ENCODE measurements around the gene CCDC146. TPM values are rescaled to one million over a fixed set of nuclear protein-coding genes. Genes with fewer than 3 reads are reported as not detected.

CCDC146 gene
- total and polyA plus RNA-seq, 9 of the 15 experiments (the other 6 are each of a cell fraction or from before 2014, with no cell fraction given), result 0.10 to 0.98 (median 0.26) TPM; not detected in 1

DNA sequence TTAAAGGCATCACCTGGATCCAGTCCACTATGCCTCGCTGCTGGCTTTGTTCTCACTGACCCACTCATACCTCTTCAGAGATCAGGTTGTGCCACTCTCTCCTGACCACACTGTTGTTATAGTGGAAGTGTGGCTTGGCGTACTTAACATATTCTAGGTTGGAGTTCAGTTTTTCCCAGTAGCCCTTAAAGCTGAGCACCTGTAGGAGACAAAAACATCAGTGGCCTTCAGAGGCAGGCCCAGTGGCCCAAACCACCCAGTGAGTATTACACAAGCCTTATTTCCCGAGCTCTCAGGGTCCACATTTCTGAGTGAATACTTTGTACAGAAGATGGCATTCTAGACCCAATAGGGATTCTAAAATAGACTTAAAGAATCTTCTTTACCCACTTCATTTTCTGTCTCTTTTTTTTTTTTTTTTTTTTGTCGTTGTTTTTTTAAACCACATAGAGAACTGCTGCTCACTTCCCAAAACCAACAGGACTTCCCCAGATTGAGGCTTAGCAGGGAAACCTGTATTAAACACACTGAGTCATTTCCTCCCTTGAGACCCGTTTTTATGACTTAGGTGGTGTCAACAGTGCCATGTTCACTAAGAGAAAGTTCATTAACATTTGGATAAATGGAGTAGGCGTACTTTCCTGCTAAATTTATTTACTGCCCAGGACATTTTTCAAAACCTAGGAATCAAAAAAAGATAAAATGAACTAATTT is 207.9 kb downstream of the CCDC146 start:
- H3K9me1 ChIP-seq (ENCODE audit: control insufficient read depth, insufficient read depth, low read length), result no peaks in the 10 kb centered on the region
- no peak overlapping the region for H2AFZ ChIP-seq (ENCODE audit: low read depth, low read length)
- FAIRE-seq, result no peak
- ChIA-PET POLR2A (no interaction called here), CTCF (ENCODE audit: low intra/inter-chr PET ratio) (no interaction called here)
- WGBS (ENCODE audit: insufficient coverage, low coverage, missing lambda C conversion rate), result 3% methylated on average over 5 of the region's 6 CpGs
- intact Hi-C loops (cut with micrococcal nuclease), result loop anchor here (2.0 to 5.0 kb wide), 2 partner anchors 84 to 813 kb away; no protein-coding TSS in a partner anchor
- no peak for DNase-seq (ENCODE audit: extremely low read depth in 1 of 4, low spot score in 3 of 4)
- no peak overlapping the region for H3K4me2 ChIP-seq (ENCODE audit: insufficient read depth, low read length)
- H3K9me3 ChIP-seq (replicated peaks; ENCODE audit: control insufficient read depth, insufficient read depth, low read depth, low read length), result no peaks in the 10 kb centered on the region
- in situ Hi-C loops (cut with MboI), result no loop called here
- no peaks in the 10 kb centered on the region for H3K79me2 ChIP-seq (ENCODE audit: control insufficient read depth, insufficient read depth, low read length)
- no peak for ATAC-seq
- TF ChIP-seq COPS2 (conservative IDR thresholded peaks at IDR 0.05), result no peak
- no peak for TF ChIP-seq CHCHD3 (CRISPR knock-in tag; IDR thresholded peaks at IDR 0.05)
- TF ChIP-seq SETDB1 (IDR thresholded peaks at IDR 0.05; ENCODE audit: low read length), result no peak
- no peak overlapping the region for H3K27ac ChIP-seq (ENCODE audit: extremely low read depth, low read depth, low read length)
- H3K36me3 ChIP-seq (ENCODE audit: control insufficient read depth, insufficient read depth, low read length), result no peaks in the 10 kb centered on the region
- no TSS peak for BruUV-seq (replicated peaks)
- no peaks in the 10 kb centered on the region for H3K4me1 ChIP-seq (replicated peaks in 1 of 2; ENCODE audit: control insufficient read depth in 2 of 2, insufficient read depth in 2 of 2, low read length in 2 of 2)
- H3K27me3 ChIP-seq (ENCODE audit: control insufficient read depth in 2 of 2, insufficient read depth in 2 of 2, low read length in 2 of 2), result peaks cover 9 to 15% of the 10 kb centered on the region in 2 experiments; a peak in 4 of 5 replicates
- H4K20me1 ChIP-seq (replicated peaks; ENCODE audit: control insufficient read depth, insufficient read depth, low read length), result no peaks in the 10 kb centered on the region
- no peak overlapping the region for H3K4me3 ChIP-seq
- H3K9ac ChIP-seq (ENCODE audit: insufficient read depth in 1 of 2, low read depth in 2 of 2, low read length in 2 of 2), result no peak overlapping the region

DNA sequence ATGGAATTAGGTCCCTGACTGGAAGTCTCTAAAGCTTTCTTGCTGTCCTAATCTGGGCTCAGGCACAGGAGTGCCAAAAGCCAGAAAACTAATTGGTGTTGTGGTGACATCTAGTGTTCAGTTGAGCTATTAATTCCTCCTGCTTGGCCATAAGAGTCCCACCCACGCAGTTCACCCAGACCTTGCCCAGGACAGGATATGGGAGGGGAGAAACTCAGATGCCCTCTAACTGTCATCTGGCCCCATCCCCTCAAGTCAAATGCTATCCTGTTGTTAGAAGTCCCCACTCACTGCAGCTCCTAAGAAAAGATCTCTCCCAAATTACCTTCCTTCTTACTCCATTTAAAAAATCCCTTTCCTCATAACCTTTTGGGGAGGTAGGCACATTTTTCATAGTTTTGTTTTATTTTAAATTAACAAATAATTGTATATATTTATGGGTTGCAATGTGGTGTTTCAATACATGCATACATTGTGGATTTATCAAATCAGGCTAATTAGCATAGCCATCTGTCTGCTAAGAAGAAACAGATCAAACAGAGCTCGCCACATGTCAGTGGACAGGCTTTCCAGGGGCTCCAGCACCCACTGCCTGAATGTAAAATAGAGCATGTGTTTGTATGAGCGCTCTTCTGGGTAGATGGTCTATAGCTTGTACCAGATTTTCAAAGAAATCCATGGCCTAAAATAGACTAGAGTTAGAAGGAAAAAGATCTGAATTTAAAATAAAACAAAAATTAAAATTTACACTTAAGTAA is 209.7 kb downstream of the CCDC146 start:
- no peak overlapping the region for H3K27ac ChIP-seq (ENCODE audit: extremely low read depth, low read depth, low read length)
- H3K4me3 ChIP-seq, result no peak overlapping the region
- CTCF ChIA-PET (ENCODE audit: low intra/inter-chr PET ratio), result interaction anchor here (0.6 to 1.5 kb wide), 2 partner anchors 86 to 1149 kb away, joined by 4 to 8 read pairs; no protein-coding TSS in a partner anchor
- no peak overlapping the region for H3K9ac ChIP-seq (ENCODE audit: insufficient read depth in 1 of 2, low read depth in 2 of 2, low read length in 2 of 2)
- no peaks in the 10 kb centered on the region for H3K9me3 ChIP-seq (replicated peaks; ENCODE audit: control insufficient read depth, insufficient read depth, low read depth, low read length)
- BruUV-seq (replicated peaks), result no TSS peak
- in situ Hi-C loops (cut with MboI) (no loop called here), intact Hi-C loops (cut with micrococcal nuclease) (loop anchor here (2.0 to 5.0 kb wide), 2 partner anchors 85 to 815 kb away; no protein-coding TSS in a partner anchor)
- no peaks in the 10 kb centered on the region for H3K36me3 ChIP-seq (ENCODE audit: control insufficient read depth, insufficient read depth, low read length)
- H3K79me2 ChIP-seq (ENCODE audit: control insufficient read depth, insufficient read depth, low read length), result no peaks in the 10 kb centered on the region
- H3K9me1 ChIP-seq (ENCODE audit: control insufficient read depth, insufficient read depth, low read length), result no peaks in the 10 kb centered on the region
- H4K20me1 ChIP-seq (replicated peaks; ENCODE audit: control insufficient read depth, insufficient read depth, low read length), result no peaks in the 10 kb centered on the region
- H3K4me1 ChIP-seq (replicated peaks in 1 of 2; ENCODE audit: control insufficient read depth in 2 of 2, insufficient read depth in 2 of 2, low read length in 2 of 2), result no peaks in the 10 kb centered on the region
- POLR2A ChIA-PET, result interaction anchor here (0.6 to 0.8 kb wide), 3 partner anchors 12 to 32 kb away, joined by 3 read pairs; no protein-coding TSS in a partner anchor
- FAIRE-seq (peak; percentile 96), ATAC-seq (peak; percentile 99), DNase-seq (ENCODE audit: extremely low read depth in 1 of 4, low spot score in 3 of 4) (peak; percentile 75 to 86 (median 79))
- H3K4me2 ChIP-seq (ENCODE audit: insufficient read depth, low read length), result no peak overlapping the region
- WGBS (ENCODE audit: insufficient coverage, low coverage, missing lambda C conversion rate), result 13% methylated on average over 3 of the region's 3 CpGs
- H3K27me3 ChIP-seq (ENCODE audit: control insufficient read depth in 2 of 2, insufficient read depth in 2 of 2, low read length in 2 of 2), result peaks cover 12 to 13% of the 10 kb centered on the region in 2 experiments; a peak in 4 of 5 replicates
- H2AFZ ChIP-seq (ENCODE audit: low read depth, low read length), result no peak overlapping the region
- TF ChIP-seq, protein P1, sequence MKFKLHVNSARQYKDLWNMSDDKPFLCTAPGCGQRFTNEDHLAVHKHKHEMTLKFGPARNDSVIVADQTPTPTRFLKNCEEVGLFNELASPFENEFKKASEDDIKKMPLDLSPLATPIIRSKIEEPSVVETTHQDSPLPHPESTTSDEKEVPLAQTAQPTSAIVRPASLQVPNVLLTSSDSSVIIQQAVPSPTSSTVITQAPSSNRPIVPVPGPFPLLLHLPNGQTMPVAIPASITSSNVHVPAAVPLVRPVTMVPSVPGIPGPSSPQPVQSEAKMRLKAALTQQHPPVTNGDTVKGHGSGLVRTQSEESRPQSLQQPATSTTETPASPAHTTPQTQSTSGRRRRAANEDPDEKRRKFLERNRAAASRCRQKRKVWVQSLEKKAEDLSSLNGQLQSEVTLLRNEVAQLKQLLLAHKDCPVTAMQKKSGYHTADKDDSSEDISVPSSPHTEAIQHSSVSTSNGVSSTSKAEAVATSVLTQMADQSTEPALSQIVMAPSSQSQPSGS (CRISPR knock-in tag; IDR thresholded peaks at IDR 0.05), result no peak
- TF ChIP-seq TGIF2 (CRISPR knock-in tag; IDR thresholded peaks at IDR 0.05) (no peak), STAG1 (CRISPR knock-in tag; IDR thresholded peaks at IDR 0.05; ENCODE audit: borderline replicate concordance) (peak; percentile 16; the same call in 1 of the 2 replicates), KDM2B (CRISPR knock-in tag; IDR thresholded peaks at IDR 0.05) (no peak), NFIC (IDR thresholded peaks at IDR 0.05) (peak; percentile 67), WHSC1 (IDR thresholded peaks at IDR 0.05; ENCODE audit: low read length) (no peak), EP300 (IDR thresholded peaks at IDR 0.05; ENCODE audit: low read length) (0 out of 2 replicates have a peak, but pooled peaks have one; percentile 25), DACH1 (IDR thresholded peaks at IDR 0.05; ENCODE audit: partially characterized antibody) (peak; percentile 29)

All from K562 (cell line).